IMR-90 (cell line): ENCODE results near the gene PDXK. TPM values are rescaled to one million over a fixed set of nuclear protein-coding genes. Genes with fewer than 3 reads are reported as not detected.

Experiments used
- ATAC-seq: fragments of 200-7000 bp; cut with Tn5 transposase; 2 replicates; pipeline ENCODE4 v1.9.1; 2020; ENCODE audit warnings: low read depth, mild to moderate bottlenecking, moderate library complexity
- BruUV-seq: library from RNA; stranded (reverse); fragments of 400-500 nt; replicated peaks from 2 replicates; lab custom pipeline; 2021; lab: Mats Ljungman, UMichigan
- CTCF ChIA-PET: fragments of 300-600 bp; formaldehyde crosslinking; extraction: SDS; loops from one replicate; lab custom pipeline; 2021; ENCODE audit warnings: antibody characterized with exemption; lab: Yijun Ruan, JAX
- POLR2A ChIA-PET: fragments of 300-600 bp; sonication (Branson Sonifier 250); formaldehyde crosslinking; loops from one replicate; lab custom pipeline; 2022; ENCODE audit warnings: antibody characterized with exemption; ENCODE audit not compliant: unreplicated experiment; lab: Charles Lee
- DNase-seq: peaks from one replicate; pipeline ENCODE4 v3.0.0; 2013
- H2AFZ ChIP-seq: replicated peaks from 2 replicates; pipeline ENCODE3; 2013; ENCODE audit warnings: low read length, mild to moderate bottlenecking; ENCODE audit not compliant: poor library complexity
- H2AK5ac ChIP-seq: 2 replicates; pipeline ENCODE4 v1.6.1; 2013; ENCODE audit warnings: low read depth, low read length, inconsistent platforms
- H2AK9ac ChIP-seq: replicated peaks from 2 replicates; pipeline ENCODE3; 2013; ENCODE audit warnings: mild to moderate bottlenecking, low read depth, low read length, moderate library complexity; ENCODE audit not compliant: poor library complexity
- H2BK120ac ChIP-seq: 2 replicates; pipeline ENCODE4 v1.6.1; 2013; ENCODE audit warnings: low read depth, low read length, inconsistent platforms
- H2BK15ac ChIP-seq: 3 replicates; pipeline ENCODE4 v1.6.1; 2013; ENCODE audit warnings: low read depth, low read length, inconsistent platforms
- H2BK20ac ChIP-seq: 2 replicates; pipeline ENCODE4 v1.6.1; 2013; ENCODE audit warnings: low read depth, mild to moderate bottlenecking, inconsistent platforms, low read length, moderate library complexity
- H2BK5ac ChIP-seq: 2 replicates; pipeline ENCODE4 v1.6.1; 2013; ENCODE audit warnings: mild to moderate bottlenecking, low read depth, low read length, inconsistent platforms; ENCODE audit not compliant: poor library complexity, severe bottlenecking
- H3K14ac ChIP-seq: replicated peaks from 2 replicates; pipeline ENCODE4 v1.6.1; 2013; ENCODE audit warnings: low read depth, low read length, inconsistent platforms
- H3K18ac ChIP-seq: 2 replicates; pipeline ENCODE4 v1.6.1; 2013; ENCODE audit warnings: low read depth, low read length, control low read depth
- H3K23ac ChIP-seq: 2 replicates; pipeline ENCODE4 v1.6.1; 2013; ENCODE audit warnings: low read depth, low read length, inconsistent platforms
- H3K27ac ChIP-seq: 2 replicates; pipeline ENCODE4 v1.5.1; 2013; ENCODE audit warnings: mild to moderate bottlenecking, control low read depth, low read length; ENCODE audit not compliant: insufficient read depth
- H3K27me3 ChIP-seq: 2 replicates; pipeline ENCODE4 v1.6.1; 2013; ENCODE audit warnings: low read length; ENCODE audit not compliant: control insufficient read depth, insufficient read depth
- H3K36me3 ChIP-seq: 2 replicates; pipeline ENCODE4 v1.6.1; 2013; ENCODE audit warnings: low read length, mixed read lengths; ENCODE audit not compliant: control insufficient read depth, insufficient read depth
- H3K4ac ChIP-seq: 2 replicates; pipeline ENCODE4 v1.6.1; 2013; ENCODE audit warnings: low read depth, low read length, inconsistent platforms
- H3K4me1 ChIP-seq: 2 replicates; pipeline ENCODE4 v1.6.1; 2013; ENCODE audit warnings: low read length, mixed read lengths; ENCODE audit not compliant: control insufficient read depth, insufficient read depth
- H3K4me2 ChIP-seq: 2 replicates; pipeline ENCODE4 v1.6.1; 2013; ENCODE audit warnings: low read depth, mild to moderate bottlenecking, control low read depth, low read length, moderate library complexity
- H3K4me3 ChIP-seq: 2 replicates; pipeline ENCODE4 v1.5.1; 2013; ENCODE audit warnings: low read depth, mild to moderate bottlenecking, control low read depth, low read length, moderate library complexity; ENCODE audit not compliant: insufficient read depth
- H3K56ac ChIP-seq: 2 replicates; pipeline ENCODE4 v1.6.1; 2013; ENCODE audit warnings: low read length, inconsistent platforms; ENCODE audit not compliant: insufficient read depth; ENCODE audit errors: extremely low read depth
- H3K79me1 ChIP-seq, 2 experiments: 2 replicates each; pipeline ENCODE4 v1.6.1; 2013; ENCODE audit warnings: low read length in 2 of 2, inconsistent platforms in 1 of 2, low read depth in 1 of 2
- H3K9ac ChIP-seq: 2 replicates; pipeline ENCODE4 v1.6.1; 2013; ENCODE audit warnings: low read depth, low read length, control low read depth
- H3K9me1 ChIP-seq: 2 replicates; pipeline ENCODE4 v1.6.1; 2013; ENCODE audit warnings: low read length, inconsistent platforms; ENCODE audit not compliant: insufficient read depth
- H3K9me3 ChIP-seq: 2 replicates; pipeline ENCODE4 v1.6.1; 2013; ENCODE audit warnings: low read length; ENCODE audit not compliant: control insufficient read depth, insufficient read depth
- H4K20me1 ChIP-seq: 2 replicates; pipeline ENCODE4 v1.6.1; 2013; ENCODE audit warnings: low read length, inconsistent platforms; ENCODE audit not compliant: insufficient read depth
- H4K5ac ChIP-seq: 2 replicates; pipeline ENCODE4 v1.6.1; 2013; ENCODE audit warnings: mild to moderate bottlenecking, low read depth, low read length, control low read depth
- H4K8ac ChIP-seq, 2 experiments: 2 replicates each; pipeline ENCODE4 v1.6.1; 2013; ENCODE audit warnings: low read depth in 2 of 2, low read length in 2 of 2, control low read depth in 1 of 2, inconsistent platforms in 1 of 2
- H4K91ac ChIP-seq: 2 replicates; pipeline ENCODE4 v1.6.1; 2013; ENCODE audit warnings: low read depth, low read length, inconsistent platforms; ENCODE audit not compliant: insufficient read depth
- CTCF ChIP-seq: conservative IDR thresholded peaks from 2 replicates; pipeline ENCODE4 v1.5.1; 2012; ENCODE audit warnings: mild to moderate bottlenecking, low read depth, low read length, improper control_type of control experiment
- RFX5 ChIP-seq: IDR thresholded peaks from 2 replicates; pipeline ENCODE4 v1.8.0; 2012; ENCODE audit warnings: low read depth, mild to moderate bottlenecking, low read length, moderate library complexity
- WGBS, 2 experiments: methylation state at CpG; one replicate each; pipeline versions ENCODE4 v1.1.5 to v1.1.7; 2013; ENCODE audit warnings: missing lambda C conversion rate in 2 of 2; ENCODE audit not compliant: insufficient read length in 1 of 2; ENCODE audit errors: extremely low coverage in 2 of 2; 5-methylcytosine and 5-hydroxymethylcytosine counted together
- dilution Hi-C: fragments of 300-500 bp; cut with HindIII; formaldehyde crosslinking; loops from one replicate; pipeline ENCODE4 v1.14.3; 2018; ENCODE audit warnings: low sequenced_read_pairs; ENCODE audit not compliant: unreplicated experiment
- in situ Hi-C: fragments of 300-500 bp; cut with MboI; formaldehyde crosslinking; loops from 3 replicates; pipeline ENCODE4 v1.14.3; 2019; ENCODE audit warnings: low sequenced_read_pairs, inconsistent platforms, mixed read lengths
- intact Hi-C: fragments of 100-400 bp; cut with micrococcal nuclease; formaldehyde crosslinking; loops from 2 replicates; pipeline ENCODE4 v1.10.0; 2022
- polyA plus RNA-seq, 3 experiments: library from polyadenylated mRNA; depleted of rRNA; stranded (reverse); fragments of >200 nt; gene quantifications; 2 replicates each; pipeline ENCODE4 v1.2.3, GENCODE V29; 2012; ENCODE audit warnings: low replicate concordance in 1 of 3
- total RNA-seq: library from RNA; depleted of rRNA; stranded (reverse); fragments of >200 nt; gene quantifications from 2 replicates; pipeline ENCODE4 v1.2.3, GENCODE V29; 2012
- TF ChIP-seq, protein P1 (sequence below): fragments of 150-350 bp; IDR thresholded peaks from 2 replicates; pipeline ENCODE4 v1.6.1; 2016; ENCODE audit warnings: low read depth, mild to moderate bottlenecking, low read length, moderate library complexity, borderline replicate concordance

PDXK gene
- total and polyA plus RNA-seq, 2 of the 4 experiments (the other 2 are of a cell fraction), result 155 to 312 TPM

DNA sequence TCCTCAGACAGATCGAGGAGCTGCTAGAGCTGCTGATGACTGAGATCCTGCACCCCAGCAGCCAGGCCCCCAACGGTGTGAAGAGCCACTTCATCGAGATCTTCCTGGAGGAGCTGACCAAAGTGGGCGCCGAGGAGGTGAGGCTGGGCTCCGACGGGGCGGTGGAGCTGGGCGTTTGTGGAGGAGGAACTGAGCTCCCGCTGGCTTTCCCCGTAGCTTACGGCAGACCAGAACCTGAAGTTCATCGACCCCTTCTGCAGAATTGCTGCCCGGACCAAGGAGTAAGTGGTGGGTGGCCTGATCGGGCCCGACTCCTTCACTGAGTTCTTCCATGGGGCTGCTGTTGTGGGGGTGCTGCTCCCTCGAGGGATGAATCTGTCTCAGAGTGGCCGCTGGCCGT is 78.5 kb downstream of the PDXK start:
- H3K4me3 ChIP-seq, result no peak overlapping the region
- H3K4ac ChIP-seq, result no peak overlapping the region
- BruUV-seq, result no TSS peak
- H3K9me1 ChIP-seq, result no peaks in the 10 kb centered on the region
- H3K79me1 ChIP-seq, result peaks cover 16 to 29% of the 10 kb centered on the region in 2 experiments
- ATAC-seq (no peak), DNase-seq (no peak)
- H4K5ac ChIP-seq, result no peak overlapping the region
- intact Hi-C loops (no loop called here), in situ Hi-C loops (no loop called here), dilution Hi-C loops (no loop called here)
- peaks cover 91% of the 10 kb centered on the region for H3K36me3 ChIP-seq
- peaks cover 9% of the 10 kb centered on the region for H4K20me1 ChIP-seq
- no peak overlapping the region for H2BK15ac ChIP-seq
- H3K23ac ChIP-seq, result no peak overlapping the region
- H4K91ac ChIP-seq, result no peak overlapping the region
- CTCF ChIA-PET, result no interaction called here
- no peaks in the 10 kb centered on the region for H3K27me3 ChIP-seq
- H3K9me3 ChIP-seq, result no peaks in the 10 kb centered on the region
- H2BK5ac ChIP-seq, result no peak overlapping the region
- no peak overlapping the region for H3K18ac ChIP-seq
- POLR2A ChIA-PET, result no interaction called here
- H3K14ac ChIP-seq, result no peak overlapping the region
- no peak overlapping the region for H2AK5ac ChIP-seq
- no peak overlapping the region for H3K4me2 ChIP-seq
- H3K4me1 ChIP-seq, result no peaks in the 10 kb centered on the region
- no peak overlapping the region for H3K9ac ChIP-seq
- no peak overlapping the region for H3K27ac ChIP-seq
- H2BK20ac ChIP-seq, result no peak overlapping the region
- no peak overlapping the region for H4K8ac ChIP-seq
- H2AFZ ChIP-seq, result no peak overlapping the region
- no peak overlapping the region for H3K56ac ChIP-seq
- TF ChIP-seq RFX5, result no peak
- TF ChIP-seq, protein P1, sequence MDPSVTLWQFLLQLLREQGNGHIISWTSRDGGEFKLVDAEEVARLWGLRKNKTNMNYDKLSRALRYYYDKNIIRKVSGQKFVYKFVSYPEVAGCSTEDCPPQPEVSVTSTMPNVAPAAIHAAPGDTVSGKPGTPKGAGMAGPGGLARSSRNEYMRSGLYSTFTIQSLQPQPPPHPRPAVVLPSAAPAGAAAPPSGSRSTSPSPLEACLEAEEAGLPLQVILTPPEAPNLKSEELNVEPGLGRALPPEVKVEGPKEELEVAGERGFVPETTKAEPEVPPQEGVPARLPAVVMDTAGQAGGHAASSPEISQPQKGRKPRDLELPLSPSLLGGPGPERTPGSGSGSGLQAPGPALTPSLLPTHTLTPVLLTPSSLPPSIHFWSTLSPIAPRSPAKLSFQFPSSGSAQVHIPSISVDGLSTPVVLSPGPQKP, result no peak
- TF ChIP-seq CTCF, result no peak
- H2BK120ac ChIP-seq, result no peak overlapping the region
- peak overlapping the region; percentile 28 for H2AK9ac ChIP-seq
- WGBS, 2 experiments, result 92% methylated on average over 9 of the region's 19 CpGs; no CpG with 5 or more reads in 1 of the 2 experiments
